GM18508 (cell line): ENCODE results near the gene TIGD1.

Source experiments
- ATAC-seq: cut with Tn5 transposase; IDR thresholded peaks from one replicate; pipeline ENCODE4 v1.9.1; 2021; ENCODE audit warnings: moderate number of reproducible peaks; ENCODE audit not compliant: insufficient read depth, unreplicated experiment

The TIGD1 gene

GRCh38 chr2:232550354-232551249, at the start of gene TIGD1, which contains the start of gene EIF4E2:
TIGD1 (minus strand) TSS chr2:232550557; CDS start chr2:232549882, 675 bp downstream.
EIF4E2 (plus strand) TSS chr2:232550689; CDS start chr2:232550725, 36 bp downstream.
- peak; percentile 74 for ATAC-seq

DNA sequence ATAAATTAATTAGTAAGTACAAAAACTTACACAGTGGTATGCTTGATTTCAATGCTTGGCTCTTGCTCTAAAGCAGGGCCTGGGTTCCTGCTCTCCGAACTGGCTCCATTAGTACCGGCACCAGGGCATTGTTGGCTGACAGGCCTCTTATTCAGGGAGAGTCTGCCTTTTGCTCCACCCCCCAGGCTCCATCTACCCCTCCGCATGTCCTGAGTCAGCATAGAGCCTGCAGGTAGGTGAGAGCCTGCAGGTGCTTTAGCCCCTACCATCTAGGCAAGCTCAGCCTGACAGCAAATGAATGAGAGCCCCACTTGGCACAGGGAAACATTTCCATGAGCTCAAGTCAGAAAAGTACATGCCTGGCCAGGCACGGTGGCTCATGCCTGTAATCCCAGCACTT, 47.9 kb upstream of the TIGD1 start:
- no peak for ATAC-seq

DNA sequence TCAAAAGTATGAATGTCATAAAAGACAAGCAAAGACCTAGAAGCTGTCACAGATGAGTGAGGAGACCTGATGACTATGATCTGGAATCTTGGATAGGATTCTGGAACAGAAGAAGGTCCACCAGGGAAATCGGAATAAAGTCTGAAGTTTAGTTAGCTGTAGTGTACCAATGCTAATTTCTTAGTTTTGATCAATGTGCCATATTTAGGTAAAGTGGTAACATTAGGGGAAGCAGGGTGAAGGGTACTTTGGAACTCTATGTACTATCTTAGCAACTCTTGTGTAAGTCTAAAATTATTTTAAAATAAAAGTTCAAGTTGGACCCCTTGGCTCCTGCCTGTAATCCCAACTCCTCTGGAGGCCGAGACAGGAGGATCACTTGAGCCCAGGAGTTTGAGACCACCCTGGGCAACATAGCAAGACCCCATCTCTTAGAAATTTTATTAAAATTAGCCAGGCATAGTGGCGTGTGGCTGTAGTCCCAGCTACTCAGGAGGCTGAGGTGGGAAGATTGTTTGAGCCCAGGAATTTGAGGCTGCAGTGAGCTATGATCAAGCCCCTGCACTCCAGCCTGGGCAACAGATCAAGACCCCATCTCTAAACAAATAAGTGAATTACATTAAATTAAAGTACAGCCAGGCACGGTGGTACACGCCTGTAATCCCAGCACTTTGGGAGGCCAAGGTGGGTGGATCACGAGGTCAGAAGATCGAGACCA, 47.2 kb upstream of the TIGD1 start:
- no peak for ATAC-seq

DNA sequence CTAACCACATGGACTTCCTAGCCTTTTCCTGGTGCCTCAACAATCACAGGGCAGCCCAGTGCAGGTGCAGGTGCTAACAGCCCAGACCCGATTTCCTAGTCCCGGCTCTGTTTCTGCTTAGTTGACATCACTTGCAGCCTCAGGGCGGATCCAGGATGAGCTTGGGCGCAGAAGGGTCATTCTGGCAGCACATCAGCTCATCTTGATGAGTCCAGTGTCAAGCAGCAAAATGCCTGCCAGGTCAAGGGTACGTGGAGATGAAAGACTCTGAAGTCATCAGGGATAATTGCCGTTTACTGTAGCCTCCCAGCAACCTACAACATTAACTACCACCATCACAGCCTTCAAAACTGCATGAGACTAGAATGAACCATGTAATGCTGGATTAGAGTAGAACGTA, 43.6 kb upstream of the TIGD1 start:
- no peak for ATAC-seq

GRCh38 chr2:232592772-232593395, 42.5 kb upstream of the TIGD1 start:
- ATAC-seq, result no peak

DNA sequence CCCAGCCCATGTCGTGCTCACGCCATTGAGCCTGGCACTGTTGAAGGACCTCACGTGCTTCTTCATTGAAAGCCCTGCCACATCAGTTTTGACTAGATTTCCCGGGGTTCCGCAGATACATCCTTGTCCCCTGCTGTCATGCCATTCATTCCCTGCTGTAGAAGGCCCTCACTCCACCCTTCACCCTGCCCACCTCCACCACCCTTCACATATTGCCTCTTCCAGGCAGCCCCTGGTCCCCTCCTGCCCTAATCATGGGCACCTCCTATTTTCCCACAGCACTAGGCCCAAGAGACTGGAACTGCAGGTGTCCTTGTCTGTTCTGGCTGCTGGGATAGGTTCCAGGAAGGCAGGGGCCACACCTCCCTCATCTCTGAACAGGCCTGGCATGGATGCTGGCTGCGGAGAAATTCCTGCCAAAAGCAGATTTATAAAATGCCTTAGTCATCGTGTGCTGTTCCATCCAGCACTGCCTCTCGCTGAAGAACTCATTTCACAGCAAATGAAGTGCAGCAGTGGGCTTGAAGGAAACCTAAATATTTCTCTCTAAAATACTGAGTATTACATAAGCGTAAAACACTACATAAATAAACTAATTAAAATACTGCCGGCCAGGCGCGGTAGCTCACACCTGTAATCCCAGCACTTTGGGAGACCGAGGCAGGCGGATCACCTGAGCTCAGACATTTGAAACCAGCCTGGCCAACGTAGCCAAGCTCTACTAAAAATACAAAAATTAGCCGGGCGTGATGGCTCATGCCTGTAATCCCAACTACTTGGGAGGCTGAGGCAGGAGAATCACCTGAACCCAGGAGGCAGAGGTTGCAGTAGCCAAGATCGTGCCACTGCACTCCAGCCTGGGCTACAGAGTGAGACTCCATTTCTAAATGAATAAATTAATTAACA, 38.6 kb upstream of the TIGD1 start:
- ATAC-seq, result no peak

GRCh38 chr2:232588031-232588430, 37.7 kb upstream of the TIGD1 start:
- ATAC-seq, result no peak

DNA sequence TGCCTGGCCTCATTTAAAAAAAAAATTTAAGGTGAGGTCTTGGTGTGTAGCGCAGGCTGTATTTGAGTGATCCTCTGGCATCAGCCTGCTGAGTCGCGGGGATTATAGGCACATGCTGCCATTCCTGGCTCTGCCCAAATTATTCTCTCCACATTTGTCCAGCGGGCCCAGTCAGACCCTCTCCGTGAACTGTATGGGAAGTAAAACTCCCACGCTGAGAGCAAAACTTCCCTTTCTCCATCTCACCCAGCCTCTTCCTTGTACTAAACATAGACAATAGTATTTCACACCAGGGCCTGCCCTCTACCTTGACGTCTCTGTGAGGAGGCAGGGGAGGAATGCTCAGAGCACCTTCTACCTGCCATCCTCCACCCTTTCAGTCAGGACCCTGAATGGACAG, 37.2 kb upstream of the TIGD1 start:
- no peak for ATAC-seq

GRCh38 chr2:232586943-232587505, 36.7 kb upstream of the TIGD1 start:
- no peak for ATAC-seq

DNA sequence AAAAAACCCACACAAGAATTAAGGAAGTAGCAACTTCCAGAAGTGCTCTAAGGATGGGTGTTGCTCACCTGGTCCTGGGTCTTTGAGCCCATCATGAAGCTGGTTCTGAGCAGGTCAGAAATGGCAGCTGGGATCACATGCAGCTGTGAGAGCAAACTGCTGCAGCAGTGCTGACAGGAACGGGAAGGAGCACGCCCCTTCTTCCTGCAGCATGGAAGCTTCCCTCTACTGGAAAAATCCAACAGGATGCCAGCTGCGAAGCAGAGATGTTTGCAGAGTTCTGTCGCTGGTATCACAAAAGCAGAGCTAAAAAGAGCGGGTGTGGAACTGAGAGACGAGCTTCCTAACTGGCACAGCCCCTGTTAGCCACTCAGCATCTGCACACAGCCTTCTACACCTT, 33.9 kb upstream of the TIGD1 start:
- ATAC-seq, result no peak

GRCh38 chr2:232581725-232582124, 31.4 kb upstream of the TIGD1 start:
- no peak for ATAC-seq

GRCh38 chr2:232580648-232580981, 30.3 kb upstream of the TIGD1 start:
- no peak for ATAC-seq

DNA sequence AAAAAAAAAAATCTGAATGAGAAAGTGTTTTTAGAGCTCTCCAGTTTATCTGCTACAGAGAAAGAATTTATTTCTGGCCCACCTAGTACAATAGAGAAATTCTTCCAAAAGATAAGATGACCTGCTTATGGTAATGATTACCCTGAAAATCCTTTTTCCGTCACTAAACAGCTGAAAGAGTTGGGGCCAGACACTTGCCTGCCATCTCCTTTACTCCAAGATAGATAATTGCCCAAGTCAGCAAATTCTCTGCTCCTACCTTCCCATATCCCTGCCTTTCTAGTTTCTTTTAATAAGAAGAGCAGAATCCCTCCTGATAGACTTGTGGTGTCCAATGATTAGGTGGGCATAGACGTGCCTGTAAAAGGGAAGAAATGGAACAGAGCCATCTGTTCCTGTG, 28.3 kb upstream of the TIGD1 start:
- ATAC-seq, result no peak

GRCh38 chr2:232577841-232578240, 27.5 kb upstream of the TIGD1 start:
- ATAC-seq, result no peak

DNA sequence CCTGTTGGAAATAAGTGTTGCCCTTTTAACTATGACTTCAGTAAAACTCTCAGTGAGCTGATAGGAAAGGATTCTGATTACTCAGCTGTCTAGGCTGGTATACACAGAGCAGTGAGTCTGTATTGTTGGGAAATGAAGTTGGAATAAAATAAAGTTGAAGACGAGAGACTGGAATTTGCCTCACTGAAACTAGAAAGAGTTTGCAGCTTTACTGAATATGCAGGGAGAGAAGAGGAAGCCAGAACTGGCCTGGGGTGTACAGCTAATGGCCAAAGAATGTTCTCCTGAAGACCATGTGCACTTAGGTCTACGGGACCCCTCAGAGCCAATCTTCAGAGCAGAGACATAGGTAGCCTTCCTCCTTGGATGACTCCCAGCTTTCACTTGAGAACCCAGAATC, 26.6 kb upstream of the TIGD1 start:
- ATAC-seq, result no peak

GRCh38 chr2:232575404-232575746, 25.0 kb upstream of the TIGD1 start:
- no peak for ATAC-seq

DNA sequence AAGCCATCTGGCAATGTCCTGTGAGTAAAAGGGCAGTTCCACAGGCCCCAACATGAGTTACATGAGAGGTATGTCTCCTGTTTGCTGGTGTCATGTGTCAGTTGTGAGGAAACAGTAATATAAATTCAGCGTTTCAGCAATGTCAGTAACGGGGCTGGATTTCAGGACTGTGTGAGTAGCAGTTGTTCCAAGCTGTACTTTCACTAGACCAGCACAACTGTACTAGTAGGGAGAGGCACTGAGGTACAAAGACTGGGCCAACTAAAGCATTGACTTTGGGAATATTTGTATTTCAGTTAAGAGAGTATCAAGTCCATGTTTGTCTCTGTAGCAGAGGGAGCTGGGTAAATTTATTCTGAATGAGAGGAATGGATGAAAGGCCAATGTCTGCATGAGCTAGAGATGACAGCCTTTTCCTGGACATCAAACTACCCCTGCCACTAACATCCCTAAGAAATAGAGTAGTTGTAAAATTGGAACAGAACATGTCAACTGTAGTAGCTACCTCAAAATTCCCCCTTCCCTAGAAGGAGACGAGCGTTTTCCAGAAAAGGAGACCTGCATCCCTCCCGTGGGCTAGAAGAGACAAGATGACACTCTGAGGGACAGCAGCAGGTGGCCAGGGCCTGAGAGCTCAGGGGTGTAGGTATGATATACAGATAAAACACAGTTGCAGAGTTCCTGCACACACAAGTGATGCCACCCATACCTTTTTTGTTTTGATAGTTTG, 24.5 kb upstream of the TIGD1 start:
- no peak for ATAC-seq

DNA sequence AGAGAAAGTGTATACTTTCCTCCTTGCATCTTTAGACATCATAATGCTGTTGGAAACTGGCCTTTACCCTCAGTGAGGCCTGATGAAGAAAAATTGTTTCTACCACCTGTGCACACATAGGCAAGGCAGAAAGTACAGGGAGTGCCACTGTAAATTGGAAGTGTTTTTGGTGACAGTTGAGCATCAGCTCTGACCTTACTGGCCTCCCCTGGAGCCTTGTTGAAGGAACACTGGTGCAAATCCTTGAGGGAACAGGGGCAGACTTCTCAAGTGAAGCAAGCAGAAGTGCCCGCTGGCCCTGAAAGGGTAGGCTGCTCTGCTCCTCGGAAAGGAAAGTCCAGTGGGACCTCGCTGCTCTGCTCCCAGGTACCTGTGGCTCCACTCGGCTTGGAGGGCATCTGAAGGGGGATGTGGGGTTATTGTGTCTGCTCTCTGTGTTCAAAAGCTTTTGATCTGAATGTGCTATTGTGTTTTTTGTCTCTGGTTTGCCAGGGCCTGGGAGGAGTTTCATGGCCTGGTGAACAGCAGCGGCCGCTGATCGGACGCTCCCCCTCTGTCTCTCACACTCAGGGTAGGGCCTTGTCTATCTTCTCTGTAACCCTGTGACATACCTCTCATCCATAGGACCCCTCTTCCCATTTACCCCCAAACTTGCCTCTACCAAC, 23.5 kb upstream of the TIGD1 start:
- ATAC-seq, result no peak

DNA sequence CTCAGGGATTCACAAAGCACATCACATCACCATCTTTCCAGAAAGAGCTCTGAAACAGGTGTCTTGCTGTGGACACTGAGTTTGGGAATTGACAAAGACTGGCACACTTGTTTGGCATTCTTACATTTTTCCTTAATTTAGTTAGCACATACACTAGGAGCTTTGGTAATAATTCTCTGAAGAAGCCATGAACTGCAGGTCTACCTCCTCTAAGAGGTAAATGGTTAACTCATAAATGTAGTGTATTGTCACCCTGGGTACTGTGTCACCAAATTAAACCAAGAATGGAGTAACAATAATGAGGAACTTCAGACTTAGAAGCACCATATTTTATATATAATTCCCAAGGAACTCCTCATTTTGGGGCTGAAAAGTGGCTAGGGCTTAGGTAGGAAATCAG, 22.7 kb upstream of the TIGD1 start:
- ATAC-seq, result no peak
